Liver (tissue), 9 donors: Measurements from ENCODE around the gene PILRB. TPM values are rescaled to one million over a fixed set of nuclear protein-coding genes. Genes with fewer than 3 reads are reported as not detected.
"Not testable (repeated sequence)": the region's sequence is repeated elsewhere in the genome, so short reads cannot be mapped to it uniquely, and the experiment has no call there.

Experiments used
- DNase-seq: peaks from one replicate; pipeline ENCODE4 v3.0.0-alpha.2; 2017; ENCODE audit warnings: low spot score
- H3K27ac ChIP-seq, 2 donors: one replicate each; pipeline ENCODE4 v1.7.0; 2013; ENCODE audit warnings: inconsistent platforms in 2 of 2, low read length in 2 of 2, control low read depth in 1 of 2, low read depth in 1 of 2, mild to moderate bottlenecking in 1 of 2
- H3K27me3 ChIP-seq, 4 donors: one replicate each; pipeline versions ENCODE4 v1.6.1 to v1.7.0; 2013; ENCODE audit warnings: low read length in 3 of 4, inconsistent platforms in 1 of 4, mild to moderate bottlenecking in 1 of 4, moderate library complexity in 1 of 4; ENCODE audit not compliant: control insufficient read depth in 4 of 4, insufficient read depth in 4 of 4
- H3K36me3 ChIP-seq, 4 donors: one replicate each; pipeline versions ENCODE4 v1.6.1 to v1.7.0; 2013; ENCODE audit warnings: low read length in 3 of 4, mild to moderate bottlenecking in 3 of 4, low read depth in 1 of 4, moderate library complexity in 1 of 4; ENCODE audit not compliant: control insufficient read depth in 4 of 4, insufficient read depth in 3 of 4
- H3K4me1 ChIP-seq, 4 donors: one replicate each; pipeline versions ENCODE4 v1.6.1 to v1.7.0; 2013; ENCODE audit warnings: low read length in 3 of 4, mild to moderate bottlenecking in 3 of 4, moderate library complexity in 1 of 4; ENCODE audit not compliant: control insufficient read depth in 4 of 4, insufficient read depth in 4 of 4
- H3K4me3 ChIP-seq, 3 donors: one replicate each; pipeline versions ENCODE4 v1.6.1 to v1.7.0; 2013; ENCODE audit warnings: low read length in 3 of 3, control low read depth in 1 of 3, low read depth in 1 of 3, mild to moderate bottlenecking in 1 of 3
- H3K9ac ChIP-seq, 2 donors: one replicate each; pipeline ENCODE4 v1.7.0; 2013; ENCODE audit warnings: low read length in 2 of 2, mild to moderate bottlenecking in 2 of 2, moderate library complexity in 2 of 2, control low read depth in 1 of 2, low read depth in 1 of 2
- H3K9me3 ChIP-seq, 4 donors: one replicate each; pipeline versions ENCODE4 v1.6.1 to v1.7.0; 2013; ENCODE audit warnings: low read length in 3 of 4; ENCODE audit not compliant: control insufficient read depth in 4 of 4
- ATF3 ChIP-seq: IDR thresholded peaks from 2 replicates; pipeline ENCODE4 v1.6.1; 2016; ENCODE audit warnings: antibody characterized with exemption
- CTCF ChIP-seq: fragments of 150-350 bp; IDR thresholded peaks from 2 replicates; pipeline ENCODE4 v1.5.1; 2017; ENCODE audit warnings: improper control_type of control experiment, low read depth, low read length; ENCODE audit not compliant: missing input control
- FOXA1 ChIP-seq: IDR thresholded peaks from 2 replicates; pipeline ENCODE4 v1.6.1; 2016; ENCODE audit warnings: antibody characterized with exemption
- FOXA2 ChIP-seq: IDR thresholded peaks from 2 replicates; pipeline ENCODE4 v1.6.1; 2016; ENCODE audit warnings: antibody characterized with exemption
- GABPA ChIP-seq, 2 donors: IDR thresholded peaks in 1 of 2; conservative IDR thresholded peaks in 1 of 2; 2 replicates each; pipeline ENCODE4 v1.6.1; 2016; ENCODE audit warnings: antibody characterized with exemption in 2 of 2, mild to moderate bottlenecking in 1 of 2, moderate library complexity in 1 of 2
- HNF4A ChIP-seq, 2 donors: conservative IDR thresholded peaks; 2 replicates each; pipeline ENCODE4 v1.6.1; 2016; ENCODE audit warnings: antibody characterized with exemption in 2 of 2, mild to moderate bottlenecking in 2 of 2
- JUND ChIP-seq, 2 donors: IDR thresholded peaks; 2 replicates each; pipeline ENCODE4 v1.6.1; 2016; ENCODE audit warnings: antibody characterized with exemption in 2 of 2
- MAX ChIP-seq: IDR thresholded peaks from 2 replicates; pipeline ENCODE4 v1.6.1; 2016; ENCODE audit warnings: antibody characterized with exemption
- NR2F2 ChIP-seq: IDR thresholded peaks from 2 replicates; pipeline ENCODE4 v1.6.1; 2016; ENCODE audit warnings: antibody characterized with exemption
- RAD21 ChIP-seq, 2 donors: IDR thresholded peaks; 2 replicates each; pipeline ENCODE4 v1.6.1; 2016; ENCODE audit warnings: antibody characterized with exemption in 2 of 2, mild to moderate bottlenecking in 2 of 2
- REST ChIP-seq: IDR thresholded peaks from 2 replicates; pipeline ENCODE4 v1.6.1; 2016; ENCODE audit warnings: antibody characterized with exemption, mild to moderate bottlenecking
- RXRA ChIP-seq, 2 donors: IDR thresholded peaks; 2 replicates each; pipeline ENCODE4 v1.6.1; 2017 to 2018; ENCODE audit warnings: antibody characterized with exemption in 2 of 2, mild to moderate bottlenecking in 1 of 2
- SP1 ChIP-seq: IDR thresholded peaks from 2 replicates; pipeline ENCODE4 v1.6.1; 2018; ENCODE audit warnings: antibody characterized with exemption, mild to moderate bottlenecking
- TAF1 ChIP-seq: conservative IDR thresholded peaks from 2 replicates; pipeline ENCODE4 v1.6.1; 2016; ENCODE audit warnings: antibody characterized with exemption, mild to moderate bottlenecking
- YY1 ChIP-seq: IDR thresholded peaks from 2 replicates; pipeline ENCODE4 v1.6.1; 2016; ENCODE audit warnings: antibody characterized with exemption, mild to moderate bottlenecking
- ZBTB33 ChIP-seq: IDR thresholded peaks from 2 replicates; pipeline ENCODE4 v1.6.1; 2016; ENCODE audit warnings: antibody characterized with exemption
- WGBS: extraction: QIAGEN DNeasy Blood & Tissue Kit; methylation state at CpG from one replicate; pipeline ENCODE4 v1.1.7; 2013; 5-methylcytosine and 5-hydroxymethylcytosine counted together
- polyA plus RNA-seq, 2 donors: library from polyadenylated mRNA; stranded (reverse) in 1 of 2; unstranded in 1 of 2; fragments of 200-250 nt in 1 of 2; fragments of >200 nt in 1 of 2; fragmentation: Nextera tagmentation in 1 of 2; extraction: Ambion mirVana in 1 of 2; gene quantifications; one replicate each; pipeline versions ENCODE4 v1.2.1 to v1.2.3, GENCODE V29; 2013 to 2015
- total RNA-seq, 2 donors: library from RNA; depleted of rRNA; stranded (reverse); fragments of >200 nt; gene quantifications; one replicate each; pipeline ENCODE4 v1.2.3, GENCODE V29; 2014
- donor health status: healthy.
- donor health status: healthy.
- donor health status: healthy.
- donor health status: healthy.
- donor health status: healthy.

PILRB gene
- total and polyA plus RNA-seq, 4 donors: 6.0 to 50.8 (median 14.3) TPM

- WGBS: 5% methylated on average over 3 of the region's 5 CpGs
- H3K4me3 ChIP-seq, H3K9me3 ChIP-seq, H3K9ac ChIP-seq, H3K4me1 ChIP-seq, H3K27me3 ChIP-seq, H3K27ac ChIP-seq: not testable (repeated sequence)
- H3K36me3 ChIP-seq: peaks cover 16 to 42% (median 34%) of the 10 kb centered on the region in 4 donors
- peak; percentile 60 for DNase-seq
- TF ChIP-seq RAD21 (IDR thresholded peaks at IDR 0.05) (peak; percentile 49 to 62), CTCF (peak; percentile 35)
These were observed 12.6 kb upstream of the PILRB start for GRCh38 chr7:100345288-100345672.

- Histone ChIP-seq H3K4me1 (peaks cover 0 to 4% (median 0%) of the 10 kb centered on the region in 4 donors), H3K36me3 (peaks cover 20 to 49% (median 42%) of the 10 kb centered on the region in 4 donors), H3K4me3 (no peak overlapping the region), H3K9me3 (no peaks in the 10 kb centered on the region), H3K27ac (no peak overlapping the region), H3K27me3 (no peaks in the 10 kb centered on the region), H3K9ac (no peak overlapping the region)
- no peak for DNase-seq
- TF ChIP-seq FOXA1 (no peak), NR2F2 (no peak), REST (no peak), MAX (no peak), TAF1 (no peak), YY1 (no peak), ZBTB33 (no peak), SP1 (no peak), ATF3 (no peak), RAD21 (IDR thresholded peaks at IDR 0.05) (no peak), GABPA (IDR thresholded peaks at IDR 0.05 in 1 of 2, conservative IDR thresholded peaks at IDR 0.05 in 1 of 2) (no peak), RXRA (IDR thresholded peaks at IDR 0.05) (no peak), HNF4A (conservative IDR thresholded peaks at IDR 0.05) (no peak), JUND (IDR thresholded peaks at IDR 0.05) (no peak), CTCF (no peak), FOXA2 (no peak)
These were observed 11.0 kb upstream of the PILRB start for GRCh38 chr7:100346921-100347320.
